SK-N-SH treated with all-trans-retinoic acid at 6 μM for 48 hours (cell line): ENCODE results near the gene GRIK2.

Experiments
- CSDC2 ChIP-seq: fragments of 250-450 bp; sonication (Bioruptor Pico); IDR thresholded peaks from 2 replicates; pipeline ENCODE4 v1.5.0; 2020; ENCODE audit warnings: mild to moderate bottlenecking, moderate library complexity
- ESRRG ChIP-seq: fragments of 250-450 bp; sonication (Bioruptor Pico); IDR thresholded peaks from 2 replicates; pipeline ENCODE4 v1.6.1; 2021; ENCODE audit warnings: mild to moderate bottlenecking
- OSR1 ChIP-seq: fragments of 250-450 bp; sonication (Bioruptor Pico); IDR thresholded peaks from 2 replicates; pipeline ENCODE4 v1.8.0; 2022; ENCODE audit warnings: moderate library complexity, mild to moderate bottlenecking, inconsistent platforms
- TCF4 ChIP-seq: fragments of 250-450 bp; sonication (Bioruptor Pico); IDR thresholded peaks from 2 replicates; pipeline ENCODE4 v1.8.0; 2021; ENCODE audit warnings: mild to moderate bottlenecking, moderate library complexity, borderline replicate concordance
- ZFP3 ChIP-seq: fragments of 250-450 bp; sonication (Bioruptor Pico); IDR thresholded peaks from 2 replicates; pipeline ENCODE4 v1.5.0; 2020; ENCODE audit warnings: mild to moderate bottlenecking, moderate library complexity
- ZFP30 ChIP-seq: fragments of 450-650 bp; formaldehyde crosslinking; IDR thresholded peaks from 2 replicates; pipeline ENCODE4 v1.5.0; 2022; ENCODE audit warnings: mild to moderate bottlenecking, moderate library complexity
- ZNF8 ChIP-seq: fragments of 450-650 bp; formaldehyde crosslinking; IDR thresholded peaks from 2 replicates; pipeline ENCODE4 v1.5.0; 2020; ENCODE audit warnings: mild to moderate bottlenecking, moderate library complexity
- TF ChIP-seq, protein P1 (sequence below): fragments of 250-450 bp; sonication (Bioruptor Pico); IDR thresholded peaks from 2 replicates; pipeline ENCODE4 v1.8.0; 2020; ENCODE audit warnings: mild to moderate bottlenecking, moderate library complexity, borderline replicate concordance
- TF ChIP-seq, protein P2 (sequence below): fragments of 250-450 bp; sonication (Bioruptor Pico); IDR thresholded peaks from 2 replicates; pipeline ENCODE4 v1.5.1; 2020; ENCODE audit warnings: low read depth, mild to moderate bottlenecking, moderate library complexity

DNA sequence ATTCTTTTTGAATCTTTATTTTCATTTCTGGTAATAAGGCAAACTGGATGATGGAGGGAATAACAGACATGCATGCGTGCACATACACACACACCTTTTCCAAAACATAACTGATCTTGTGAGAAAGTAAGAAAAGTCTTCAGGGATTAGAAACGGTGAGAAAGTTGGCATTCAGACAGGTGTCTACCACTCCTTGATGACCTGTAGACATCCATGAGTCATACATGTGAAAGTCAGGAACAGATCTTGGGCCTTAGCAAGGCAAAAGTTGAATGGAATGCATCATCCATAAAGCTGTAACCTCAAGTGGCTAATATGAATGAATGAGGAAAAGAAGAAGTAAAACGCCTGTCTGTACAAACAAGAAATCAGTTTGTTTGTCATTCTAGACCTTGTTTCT is 97.3 kb downstream of the GRIK2 start:
- TF ChIP-seq ESRRG (CRISPR knock-in tag) (no peak), ZFP3 (no peak), ZFP30 (CRISPR knock-in tag) (no peak), TCF4 (no peak), ZNF8 (CRISPR knock-in tag) (no peak), CSDC2 (no peak), OSR1 (no peak)
- TF ChIP-seq, protein P1, sequence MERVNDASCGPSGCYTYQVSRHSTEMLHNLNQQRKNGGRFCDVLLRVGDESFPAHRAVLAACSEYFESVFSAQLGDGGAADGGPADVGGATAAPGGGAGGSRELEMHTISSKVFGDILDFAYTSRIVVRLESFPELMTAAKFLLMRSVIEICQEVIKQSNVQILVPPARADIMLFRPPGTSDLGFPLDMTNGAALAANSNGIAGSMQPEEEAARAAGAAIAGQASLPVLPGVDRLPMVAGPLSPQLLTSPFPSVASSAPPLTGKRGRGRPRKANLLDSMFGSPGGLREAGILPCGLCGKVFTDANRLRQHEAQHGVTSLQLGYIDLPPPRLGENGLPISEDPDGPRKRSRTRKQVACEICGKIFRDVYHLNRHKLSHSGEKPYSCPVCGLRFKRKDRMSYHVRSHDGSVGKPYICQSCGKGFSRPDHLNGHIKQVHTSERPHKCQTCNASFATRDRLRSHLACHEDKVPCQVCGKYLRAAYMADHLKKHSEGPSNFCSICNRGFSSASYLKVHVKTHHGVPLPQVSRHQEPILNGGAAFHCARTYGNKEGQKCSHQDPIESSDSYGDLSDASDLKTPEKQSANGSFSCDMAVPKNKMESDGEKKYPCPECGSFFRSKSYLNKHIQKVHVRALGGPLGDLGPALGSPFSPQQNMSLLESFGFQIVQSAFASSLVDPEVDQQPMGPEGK, result no peak
- TF ChIP-seq, protein P2, sequence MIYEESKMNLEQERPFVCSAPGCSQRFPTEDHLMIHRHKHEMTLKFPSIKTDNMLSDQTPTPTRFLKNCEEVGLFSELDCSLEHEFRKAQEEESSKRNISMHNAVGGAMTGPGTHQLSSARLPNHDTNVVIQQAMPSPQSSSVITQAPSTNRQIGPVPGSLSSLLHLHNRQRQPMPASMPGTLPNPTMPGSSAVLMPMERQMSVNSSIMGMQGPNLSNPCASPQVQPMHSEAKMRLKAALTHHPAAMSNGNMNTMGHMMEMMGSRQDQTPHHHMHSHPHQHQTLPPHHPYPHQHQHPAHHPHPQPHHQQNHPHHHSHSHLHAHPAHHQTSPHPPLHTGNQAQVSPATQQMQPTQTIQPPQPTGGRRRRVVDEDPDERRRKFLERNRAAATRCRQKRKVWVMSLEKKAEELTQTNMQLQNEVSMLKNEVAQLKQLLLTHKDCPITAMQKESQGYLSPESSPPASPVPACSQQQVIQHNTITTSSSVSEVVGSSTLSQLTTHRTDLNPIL (CRISPR knock-in tag), result no peak
